Measurements from ENCODE around the gene HNRNPA2B1.
"Not testable (repeated sequence)": the region's sequence is repeated elsewhere in the genome, so short reads cannot be mapped to it uniquely, and the experiment has no call there.

HNRNPA2B1 gene

GRCh38 chr7:26185131-26185843 is 15.3 kb downstream of the HNRNPA2B1 start:
- Mint-ChIP-seq H3K4me1 (ENCODE audit: low read depth in 2 of 2) (peaks cover 38 to 73% of the 10 kb centered on the region in 2 donors), H3K36me3 (ENCODE audit: insufficient read depth) (peaks cover 69% of the 10 kb centered on the region), H3K27ac (peak overlapping the region; percentile 4 to 81), H3K4me3 (peak overlapping the region; percentile 2 to 26), H3K9me3 (no peaks in the 10 kb centered on the region), H3K27me3 (no peaks in the 10 kb centered on the region)
- ATAC-seq (replicated peaks) (peak; percentile 29), DNase-seq (no peak)

- not testable (repeated sequence) for H3K27me3 Mint-ChIP-seq; ATAC-seq (replicated peaks); H3K9me3 Mint-ChIP-seq; H3K4me3 Mint-ChIP-seq; DNase-seq
- H3K4me1 Mint-ChIP-seq (ENCODE audit: low read depth in 2 of 2): peaks cover 43 to 75% of the 10 kb centered on the region in 2 donors
- H3K36me3 Mint-ChIP-seq (ENCODE audit: insufficient read depth): peaks cover 61% of the 10 kb centered on the region
- H3K27ac Mint-ChIP-seq: peak overlapping the region; percentile 4 to 81
These were observed 16.1 kb downstream of the HNRNPA2B1 start for GRCh38 chr7:26184281-26185101.

- Mint-ChIP-seq H3K27me3 (no peaks in the 10 kb centered on the region), H3K4me1 (ENCODE audit: low read depth in 2 of 2) (peaks cover 38 to 67% of the 10 kb centered on the region in 2 donors), H3K9me3 (no peaks in the 10 kb centered on the region), H3K36me3 (ENCODE audit: insufficient read depth) (peaks cover 54% of the 10 kb centered on the region), H3K27ac (peak overlapping the region; percentile 4 to 81), H3K4me3 (no peak overlapping the region)
- no peak for ATAC-seq (replicated peaks)
- no peak for DNase-seq
These were observed 16.8 kb downstream of the HNRNPA2B1 start for GRCh38 chr7:26183545-26184280.

- Mint-ChIP-seq H3K4me1 (ENCODE audit: low read depth in 2 of 2) (peaks cover 37 to 60% of the 10 kb centered on the region in 2 donors), H3K4me3 (no peak overlapping the region), H3K27ac (peak overlapping the region; percentile 4 to 77), H3K27me3 (no peaks in the 10 kb centered on the region), H3K36me3 (ENCODE audit: insufficient read depth) (peaks cover 44% of the 10 kb centered on the region), H3K9me3 (no peaks in the 10 kb centered on the region)
- DNase-seq (no peak), ATAC-seq (replicated peaks) (no peak)
These were observed 17.8 kb downstream of the HNRNPA2B1 start for GRCh38 chr7:26182706-26183105.

- Mint-ChIP-seq H3K36me3 (ENCODE audit: insufficient read depth) (peaks cover 39% of the 10 kb centered on the region), H3K4me1 (ENCODE audit: low read depth in 2 of 2) (peaks cover 34 to 58% of the 10 kb centered on the region in 2 donors), H3K4me3 (no peak overlapping the region), H3K9me3 (no peaks in the 10 kb centered on the region), H3K27ac (peak overlapping the region; percentile 4 to 77), H3K27me3 (no peaks in the 10 kb centered on the region)
- DNase-seq (no peak), ATAC-seq (replicated peaks) (no peak)
These were observed 18.3 kb downstream of the HNRNPA2B1 start for GRCh38 chr7:26182283-26182682.

GRCh38 chr7:26181474-26182227 is 18.9 kb downstream of the HNRNPA2B1 start:
- Mint-ChIP-seq H3K36me3 (ENCODE audit: insufficient read depth) (peaks cover 33% of the 10 kb centered on the region), H3K27me3 (no peaks in the 10 kb centered on the region), H3K4me3 (no peak overlapping the region), H3K4me1 (ENCODE audit: low read depth in 2 of 2) (peaks cover 32 to 52% of the 10 kb centered on the region in 2 donors), H3K9me3 (no peaks in the 10 kb centered on the region), H3K27ac (peak overlapping the region; percentile 4 to 77)
- ATAC-seq (replicated peaks) (no peak), DNase-seq (no peak)

GRCh38 chr7:26180792-26181198 is 19.8 kb downstream of the HNRNPA2B1 start:
- peak overlapping the region; percentile 4 to 77 for H3K27ac Mint-ChIP-seq
- H3K4me1 Mint-ChIP-seq (ENCODE audit: low read depth in 2 of 2): peaks cover 28 to 45% of the 10 kb centered on the region in 2 donors

GRCh38 chr7:26179826-26180497 is 20.6 kb downstream of the HNRNPA2B1 start:
- ATAC-seq (replicated peaks) (no peak), DNase-seq (no peak)
- H3K4me3 Mint-ChIP-seq: no peak overlapping the region
- H3K27ac Mint-ChIP-seq: peak overlapping the region; percentile 4 to 77
- H3K4me1 Mint-ChIP-seq (ENCODE audit: low read depth in 2 of 2): peaks cover 20 to 37% of the 10 kb centered on the region in 2 donors
- peaks cover 19% of the 10 kb centered on the region for H3K36me3 Mint-ChIP-seq (ENCODE audit: insufficient read depth)
- H3K27me3 Mint-ChIP-seq: no peaks in the 10 kb centered on the region
- H3K9me3 Mint-ChIP-seq: no peaks in the 10 kb centered on the region

More at GRCh38 chr7:26180792-26181198, 19.8 kb downstream of the HNRNPA2B1 start:
- H3K27me3 Mint-ChIP-seq: no peaks in the 10 kb centered on the region
- H3K36me3 Mint-ChIP-seq (ENCODE audit: insufficient read depth): peaks cover 28% of the 10 kb centered on the region
- no peaks in the 10 kb centered on the region for H3K9me3 Mint-ChIP-seq
- DNase-seq (no peak), ATAC-seq (replicated peaks) (no peak)
- no peak overlapping the region for H3K4me3 Mint-ChIP-seq

GRCh38 chr7:26179422-26179821 is 21.1 kb downstream of the HNRNPA2B1 start:
- no peak for ATAC-seq (replicated peaks)

GRCh38 chr7:26178272-26178960 is 22.1 kb downstream of the HNRNPA2B1 start:
- DNase-seq (no peak), ATAC-seq (replicated peaks) (no peak)
- Mint-ChIP-seq H3K4me3 (no peak overlapping the region), H3K36me3 (ENCODE audit: insufficient read depth) (peaks cover 12% of the 10 kb centered on the region), H3K27ac (peak overlapping the region in 1 of 2 donors; percentile 25), H3K4me1 (ENCODE audit: low read depth in 2 of 2) (peaks cover 11 to 23% of the 10 kb centered on the region in 2 donors), H3K9me3 (no peaks in the 10 kb centered on the region), H3K27me3 (no peaks in the 10 kb centered on the region)

More at GRCh38 chr7:26179422-26179821, 21.1 kb downstream of the HNRNPA2B1 start:
- Mint-ChIP-seq H3K4me3 (no peak overlapping the region), H3K27ac (peak overlapping the region; percentile 4 to 25), H3K36me3 (ENCODE audit: insufficient read depth) (peaks cover 15% of the 10 kb centered on the region), H3K27me3 (no peaks in the 10 kb centered on the region), H3K4me1 (ENCODE audit: low read depth in 2 of 2) (peaks cover 15 to 31% of the 10 kb centered on the region in 2 donors), H3K9me3 (no peaks in the 10 kb centered on the region)
- no peak for DNase-seq

GRCh38 chr7:26177269-26177668 is 23.3 kb downstream of the HNRNPA2B1 start:
- not testable (repeated sequence) for H3K27me3 Mint-ChIP-seq
- H3K27ac Mint-ChIP-seq: peak overlapping the region in 1 of 2 donors; percentile 11

GRCh38 chr7:26176696-26177095 is 23.9 kb downstream of the HNRNPA2B1 start:
- not testable (repeated sequence) for H3K9me3 Mint-ChIP-seq; H3K27me3 Mint-ChIP-seq; H3K4me3 Mint-ChIP-seq; H3K36me3 Mint-ChIP-seq (ENCODE audit: insufficient read depth); H3K27ac Mint-ChIP-seq; DNase-seq; ATAC-seq (replicated peaks)
- H3K4me1 Mint-ChIP-seq (ENCODE audit: low read depth in 2 of 2): peaks cover 11 to 17% of the 10 kb centered on the region in 2 donors

More at GRCh38 chr7:26177269-26177668, 23.3 kb downstream of the HNRNPA2B1 start:
- H3K4me3 Mint-ChIP-seq; H3K9me3 Mint-ChIP-seq; ATAC-seq (replicated peaks); H3K36me3 Mint-ChIP-seq (ENCODE audit: insufficient read depth); DNase-seq: not testable (repeated sequence)
- peaks cover 11 to 23% of the 10 kb centered on the region in 2 donors for H3K4me1 Mint-ChIP-seq (ENCODE audit: low read depth in 2 of 2)
